AG09319 (cell line): Measurements from ENCODE around the gene MMP24.

Experiments
- DNase-seq: peaks from one replicate; pipeline ENCODE4 v3.0.0-alpha.2; 2010; ENCODE audit warnings: low read depth; ENCODE audit errors: extremely low read depth
- CTCF ChIP-seq: IDR thresholded peaks from 2 replicates; pipeline ENCODE4 v1.5.1; 2011; ENCODE audit warnings: low read depth, mild to moderate bottlenecking, inconsistent platforms, low read length, moderate library complexity

The MMP24 gene

GRCh38 chr20:35267092-35267491 lies 40.6 kb downstream of the MMP24 start:
- TF ChIP-seq CTCF: no peak
- DNase-seq: no peak

DNA sequence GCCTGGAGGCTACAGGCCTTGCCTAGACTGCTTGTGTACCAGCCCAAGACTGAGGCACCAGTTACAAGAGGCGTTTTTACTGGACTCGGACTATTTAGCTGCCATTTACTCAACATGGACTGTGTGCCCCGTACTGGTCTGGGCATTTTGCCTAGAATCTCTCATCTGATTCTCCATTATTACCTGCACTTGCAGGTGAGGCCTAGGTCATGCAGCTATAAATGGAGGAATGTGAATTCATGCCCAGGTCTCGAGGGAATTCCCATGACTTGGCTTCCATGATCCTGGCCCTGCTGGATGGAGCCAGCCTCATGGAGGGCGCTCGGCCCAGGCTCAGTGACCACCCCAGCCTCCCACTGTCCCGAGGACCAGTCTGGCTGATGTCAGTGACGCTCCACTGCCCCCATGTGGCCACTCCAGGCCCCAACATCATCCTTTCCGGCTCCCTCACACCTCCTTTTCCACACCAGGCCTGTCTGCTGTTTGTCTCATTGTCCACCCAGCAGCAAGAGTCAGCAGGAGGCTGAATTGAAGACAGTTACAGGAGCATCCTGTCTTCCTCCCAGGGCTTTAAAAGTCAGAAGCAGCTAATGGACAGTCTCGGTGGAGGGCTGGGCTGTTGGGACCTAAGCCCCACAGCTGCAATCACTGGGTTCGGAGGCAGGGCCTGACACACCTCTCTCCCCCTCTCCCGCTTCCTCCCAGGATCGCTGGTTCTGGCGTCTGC lies 42.7 kb downstream of the MMP24 start:
- DNase-seq: no peak
- TF ChIP-seq CTCF: peak; percentile 83

GRCh38 chr20:35270021-35270902 lies 43.8 kb downstream of the MMP24 start:
- DNase-seq: no peak
- TF ChIP-seq CTCF: no peak

GRCh38 chr20:35271073-35271882 lies 44.8 kb downstream of the MMP24 start:
- DNase-seq: no peak

DNA sequence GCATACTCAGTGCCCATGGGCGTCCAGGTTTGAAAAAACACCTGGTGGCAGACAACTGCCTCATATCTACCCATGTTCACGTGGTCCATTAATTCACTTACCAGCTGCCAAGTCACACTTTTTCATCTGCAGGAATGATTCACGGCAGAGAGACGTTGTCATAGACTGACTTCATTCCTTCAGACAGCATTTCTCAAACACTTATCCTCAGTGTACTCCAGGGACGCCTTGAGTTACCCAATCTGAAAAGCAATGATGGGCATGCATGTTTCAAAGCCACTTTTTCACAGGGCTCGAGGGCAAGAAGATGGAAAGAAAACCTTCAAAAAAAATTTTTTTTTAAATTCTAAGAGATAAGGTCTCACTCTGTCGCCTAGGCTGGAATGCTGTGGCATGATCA lies 45.4 kb downstream of the MMP24 start:
- DNase-seq: no peak
- no peak for TF ChIP-seq CTCF

More at GRCh38 chr20:35271073-35271882, 44.8 kb downstream of the MMP24 start:
- no peak for TF ChIP-seq CTCF

- TF ChIP-seq CTCF: no peak
- DNase-seq: no peak
These were observed 47.1 kb downstream of the MMP24 start for GRCh38 chr20:35273449-35274171.
